Fibroblast of peridontal ligament (primary cell): ENCODE data around the gene SLC43A1.
A peak's percentile ranks its signal among the peaks of the same experiment; 100 is the strongest.

Experiments used
- DNase-seq: peaks from one replicate; pipeline ENCODE4 v3.0.0-alpha.2; 2010; ENCODE audit errors: extremely low read depth

Gene SLC43A1

GRCh38 chr11:57497303-57498247, 17.9 kb downstream of the SLC43A1 start:
- DNase-seq: no peak

DNA sequence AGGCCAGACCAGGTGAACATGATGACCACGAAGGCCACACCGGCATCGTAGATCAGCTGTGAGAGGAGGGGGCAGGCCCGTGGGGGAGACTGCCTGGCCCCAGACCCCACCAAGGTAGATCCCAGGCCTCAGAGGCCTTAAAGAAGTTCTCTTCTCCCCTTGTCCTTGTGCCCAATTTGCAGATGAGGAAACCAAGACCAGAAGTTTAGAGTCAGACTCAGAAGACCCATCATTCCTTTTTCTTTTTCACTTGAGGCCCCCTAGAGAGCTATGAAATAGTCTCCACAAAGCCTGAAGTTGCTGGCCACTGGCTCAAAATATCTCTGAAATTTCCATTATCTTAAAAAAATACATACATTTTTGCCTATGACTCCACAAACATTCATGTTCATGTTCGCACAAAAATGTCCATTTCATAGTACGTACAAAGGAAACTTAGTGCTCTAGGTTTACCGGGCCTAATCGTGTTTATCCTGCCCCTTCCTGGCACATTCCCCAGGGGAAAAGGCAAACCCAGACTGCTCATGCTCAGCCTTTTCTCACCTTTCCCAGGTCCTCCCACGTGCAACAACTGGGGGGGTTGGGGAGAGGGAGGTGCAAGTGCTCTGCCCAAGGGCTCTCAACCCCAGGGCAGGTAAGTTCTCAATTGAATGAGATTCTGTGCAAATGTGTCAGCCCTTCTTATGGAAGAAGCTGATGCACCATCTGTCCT, 19.2 kb downstream of the SLC43A1 start:
- DNase-seq: no peak

GRCh38 chr11:57493507-57494503, 21.7 kb downstream of the SLC43A1 start:
- DNase-seq: no peak

GRCh38 chr11:57491371-57492061, 24.0 kb downstream of the SLC43A1 start:
- peak; percentile 13 for DNase-seq

GRCh38 chr11:57490456-57491248, 24.9 kb downstream of the SLC43A1 start:
- DNase-seq: peak; percentile 18

DNA sequence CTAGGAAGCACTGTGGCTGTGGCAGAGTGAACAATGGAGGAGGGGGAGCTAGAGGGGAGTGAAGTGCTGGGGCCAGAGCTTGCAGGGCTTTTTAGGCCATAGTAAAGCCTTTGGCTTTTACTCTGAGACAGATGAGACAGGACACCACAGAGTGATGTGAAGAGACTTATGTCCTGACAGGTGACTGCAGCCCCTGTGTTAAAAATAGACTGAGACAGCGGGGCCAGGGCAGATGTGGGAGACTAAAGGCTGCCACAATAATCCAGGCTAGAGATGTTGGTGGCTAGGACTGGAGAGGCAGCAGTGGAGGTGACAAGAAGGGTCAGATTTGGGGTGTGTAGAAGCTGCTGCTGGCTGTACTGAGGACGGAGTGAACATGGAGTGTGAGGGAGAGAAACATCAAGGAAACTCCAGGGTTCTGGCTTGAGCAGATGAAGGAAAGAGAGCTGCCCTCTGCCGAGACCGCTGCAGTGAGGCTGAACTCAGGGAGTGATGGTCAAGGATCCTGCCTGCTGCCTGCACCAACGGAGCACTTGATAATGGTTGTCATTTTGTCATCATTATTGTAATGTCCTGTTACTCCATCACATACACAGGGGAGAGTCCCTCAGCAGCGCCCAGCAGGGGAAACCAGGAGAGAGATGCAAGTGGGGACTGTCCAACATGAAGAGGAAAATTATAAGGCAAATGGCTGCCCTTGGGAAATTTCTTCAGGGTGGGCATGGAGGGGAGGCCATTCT, 27.4 kb downstream of the SLC43A1 start:
- no peak for DNase-seq

DNA sequence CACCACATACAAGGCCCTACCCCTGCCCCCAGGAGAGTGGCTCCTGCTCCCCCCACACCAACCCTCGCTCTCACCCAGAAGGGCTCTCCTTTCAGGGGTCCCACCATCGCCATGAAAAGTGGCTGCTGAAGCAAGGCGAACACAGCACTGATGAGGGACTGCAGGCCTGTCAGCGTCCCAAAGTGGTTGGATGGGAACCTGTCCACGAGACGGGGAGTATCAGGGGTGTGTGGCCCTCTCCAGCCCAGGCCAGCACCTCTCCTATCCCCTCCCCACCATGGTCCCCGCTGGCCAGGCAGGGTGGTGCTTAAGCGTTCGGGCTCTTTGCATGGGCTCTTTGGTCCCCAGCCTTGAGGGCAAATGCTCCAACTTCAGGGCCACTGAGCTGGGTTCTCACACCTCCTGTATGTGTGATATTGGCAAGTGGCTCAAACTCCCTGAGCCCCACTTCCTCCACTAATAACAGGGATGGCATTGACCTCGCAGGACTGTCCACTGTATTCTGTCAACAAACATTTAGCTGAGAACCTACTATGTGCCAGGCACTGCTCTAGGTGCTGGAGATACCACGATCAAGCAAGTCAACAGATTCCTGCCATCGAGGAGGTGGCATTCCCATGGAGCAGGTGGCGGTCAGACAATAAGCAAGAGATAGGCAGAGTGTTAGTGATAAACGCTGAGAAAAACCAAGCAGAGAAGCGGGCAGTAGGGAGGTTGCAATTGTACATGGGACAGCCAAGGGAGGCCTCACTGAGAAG, 28.3 kb downstream of the SLC43A1 start:
- DNase-seq: no peak

- DNase-seq: peak; percentile 11
Observed at GRCh38 chr11:57485217-57485990, 30.1 kb downstream of the SLC43A1 start.

- no peak for DNase-seq
Observed at GRCh38 chr11:57484141-57484710, 31.3 kb downstream of the SLC43A1 start.

DNA sequence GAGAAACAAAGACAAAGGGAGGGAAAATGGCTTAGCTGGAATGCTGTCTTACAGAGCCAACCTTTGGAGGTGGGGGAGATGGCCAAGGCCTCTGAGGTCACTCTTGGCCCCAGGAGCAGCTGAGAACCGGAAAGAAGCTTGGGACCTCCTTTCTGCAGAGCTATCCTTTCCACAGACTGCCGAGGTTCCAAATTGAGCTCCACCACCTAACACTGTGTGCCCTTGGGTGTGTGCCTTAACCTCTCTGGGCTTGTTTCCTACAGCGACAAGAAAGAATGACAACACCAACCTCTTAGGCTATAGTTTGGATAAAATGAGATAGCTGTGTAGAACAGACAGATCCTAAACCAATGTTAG, 32.0 kb downstream of the SLC43A1 start:
- no peak for DNase-seq

- peak; percentile 12 for DNase-seq
Observed at GRCh38 chr11:57482782-57483561, 32.5 kb downstream of the SLC43A1 start.

GRCh38 chr11:57481915-57482781, 33.4 kb downstream of the SLC43A1 start:
- DNase-seq: no peak

DNA sequence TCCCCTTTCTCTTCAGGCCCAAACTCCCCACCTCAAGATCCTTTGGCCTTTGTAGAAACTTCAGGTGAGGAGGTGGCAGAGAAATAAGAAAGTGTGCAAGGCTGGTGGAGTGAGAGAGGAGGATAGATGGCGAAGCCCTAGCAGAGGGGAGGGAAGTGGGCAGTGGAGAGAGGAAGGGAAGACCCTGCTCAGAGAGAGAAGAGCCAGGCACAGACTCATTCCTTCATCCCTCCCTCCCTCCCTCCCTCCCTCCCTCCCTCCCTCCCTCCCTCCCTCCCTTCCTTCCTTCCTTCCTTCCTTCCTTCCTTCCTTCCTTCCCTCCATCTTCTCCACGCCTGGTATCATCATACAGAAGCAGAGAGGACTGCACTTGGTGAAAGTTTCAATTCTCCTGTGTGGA, 34.2 kb downstream of the SLC43A1 start:
- no peak for DNase-seq

- DNase-seq: peak; percentile 37
Observed at GRCh38 chr11:57480409-57481137, 34.9 kb downstream of the SLC43A1 start.

DNA sequence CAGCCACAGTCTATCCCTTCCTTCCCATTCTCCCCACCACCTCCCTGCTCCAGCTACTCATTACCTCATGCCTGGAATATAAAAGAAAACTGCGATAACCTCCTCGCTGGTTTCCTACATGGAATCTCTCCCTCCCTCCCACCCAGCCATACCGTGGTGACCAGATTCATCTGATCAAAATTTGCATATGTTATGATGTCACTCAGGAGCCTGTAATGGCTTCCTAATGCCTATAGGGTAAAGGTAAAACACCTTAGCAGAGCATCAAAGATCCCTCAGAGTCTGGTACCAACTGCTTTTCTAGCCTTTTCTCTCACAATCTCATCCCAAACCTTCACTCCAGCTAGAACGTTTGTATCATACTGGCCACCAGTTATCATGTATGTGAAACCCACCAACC, 35.6 kb downstream of the SLC43A1 start:
- DNase-seq: no peak
